DMS 273 treated with DMSO at 0.1 percent for 48 hours (cell line): Measurements from ENCODE around the gene C20orf96.

Experiments
- DNase-seq: peaks from one replicate; lab custom pipeline; 2025; lab: John Stamatoyannopoulos, UW

The C20orf96 gene

GRCh38 chr20:312067-312466, 21.5 kb upstream of the C20orf96 start:
- DNase-seq: no peak

- no peak for DNase-seq
Observed at GRCh38 chr20:311609-312008, 21.1 kb upstream of the C20orf96 start.

GRCh38 chr20:310645-311044, 20.1 kb upstream of the C20orf96 start:
- no peak for DNase-seq

- DNase-seq: peak; percentile 56
Observed at GRCh38 chr20:309841-310644, 19.5 kb upstream of the C20orf96 start.

GRCh38 chr20:309306-309840, 18.8 kb upstream of the C20orf96 start:
- no peak for DNase-seq

GRCh38 chr20:308427-309038, 18.0 kb upstream of the C20orf96 start:
- DNase-seq: no peak

GRCh38 chr20:305745-306144, 15.2 kb upstream of the C20orf96 start:
- no peak for DNase-seq

GRCh38 chr20:301886-302848, 11.6 kb upstream of the C20orf96 start:
- DNase-seq: no peak

- DNase-seq: no peak
Observed at GRCh38 chr20:300345-300990, 9.9 kb upstream of the C20orf96 start.

GRCh38 chr20:298776-299391, 8.3 kb upstream of the C20orf96 start:
- DNase-seq: no peak

GRCh38 chr20:297925-298775, 7.6 kb upstream of the C20orf96 start:
- DNase-seq: peak; percentile 11

- peak; percentile 79 for DNase-seq
Observed at GRCh38 chr20:297098-297924, 6.8 kb upstream of the C20orf96 start, which contains the start of gene ZCCHC3. Gene ZCCHC3 (plus strand): TSS chr20:297570. CDS start chr20:297587, 17 bp downstream.

- DNase-seq: no peak
Observed at GRCh38 chr20:295804-296203, 5.3 kb upstream of the C20orf96 start.

- DNase-seq: no peak
Observed at GRCh38 chr20:294602-295001, 4.1 kb upstream of the C20orf96 start.

- DNase-seq: no peak
Observed at GRCh38 chr20:289693-290083, 862 bp downstream of the C20orf96 start.

- no peak for DNase-seq
Observed at GRCh38 chr20:288956-289692, 1.4 kb downstream of the C20orf96 start.

- DNase-seq: no peak
Observed at GRCh38 chr20:286508-286907, 4.0 kb downstream of the C20orf96 start.

GRCh38 chr20:284172-284571, 6.4 kb downstream of the C20orf96 start:
- no peak for DNase-seq
